ENCODE results near the gene ZBTB2. TPM values are rescaled to one million over a fixed set of nuclear protein-coding genes. Genes with fewer than 3 reads are reported as not detected.

The ZBTB2 gene
- total and polyA plus RNA-seq, 2 of the 4 experiments (the other 2 are of a cell fraction), result 11.8 to 17.7 TPM

GRCh38 chr6:151353795-151354194 is 37.6 kb downstream of the ZBTB2 start:
- Histone ChIP-seq H3K27ac (ENCODE audit: insufficient read depth, low read length) (no peak overlapping the region), H3K9ac (ENCODE audit: low read depth, low read length) (no peak overlapping the region), H4K91ac (ENCODE audit: insufficient read depth, low read depth, low read length) (no peak overlapping the region), H2BK20ac (ENCODE audit: low read depth, low read length) (no peak overlapping the region), H3K4ac (ENCODE audit: low read depth, low read length) (no peak overlapping the region), H3K4me3 (ENCODE audit: insufficient read depth, low read depth, low read length) (no peak overlapping the region), H3K56ac (ENCODE audit: extremely low read depth, insufficient read depth, low read length) (no peak overlapping the region), H2AK9ac (replicated peaks; ENCODE audit: low read depth, low read length, poor library complexity) (no peak overlapping the region), H3K36me3 (ENCODE audit: control insufficient read depth, insufficient read depth, low read length) (peaks cover 44% of the 10 kb centered on the region), H4K20me1 (ENCODE audit: insufficient read depth, low read length) (no peaks in the 10 kb centered on the region), H3K27me3 (ENCODE audit: control insufficient read depth, insufficient read depth, low read length) (no peaks in the 10 kb centered on the region), H3K18ac (ENCODE audit: low read depth, low read length) (no peak overlapping the region), H3K4me1 (ENCODE audit: control insufficient read depth, insufficient read depth, low read length) (no peaks in the 10 kb centered on the region), H3K23ac (ENCODE audit: low read depth, low read length) (no peak overlapping the region), H2AFZ (replicated peaks; ENCODE audit: low read length, poor library complexity) (no peak overlapping the region), H4K5ac (ENCODE audit: low read depth, low read length) (no peak overlapping the region), H2BK5ac (ENCODE audit: low read depth, low read length, poor library complexity, severe bottlenecking) (no peak overlapping the region), H3K4me2 (ENCODE audit: low read depth, low read length) (no peak overlapping the region), H2BK15ac (ENCODE audit: low read depth, low read length) (no peak overlapping the region), H3K79me1 (ENCODE audit: low read depth in 1 of 2, low read length in 2 of 2) (peaks cover 3 to 6% of the 10 kb centered on the region in 2 experiments; a peak in 1 of 4 replicates), H3K9me3 (ENCODE audit: control insufficient read depth, insufficient read depth, low read length) (no peaks in the 10 kb centered on the region), H3K14ac (replicated peaks; ENCODE audit: low read depth, low read length) (no peak overlapping the region), H4K8ac (ENCODE audit: low read depth in 2 of 2, low read length in 2 of 2) (no peak overlapping the region), H2BK120ac (ENCODE audit: low read depth, low read length) (no peak overlapping the region), H2AK5ac (ENCODE audit: low read depth, low read length) (no peak overlapping the region), H3K9me1 (ENCODE audit: insufficient read depth, low read length) (0 out of 2 replicates have a peak, but pooled peaks cover 6% of the 10 kb centered on the region)
- dilution Hi-C loops (cut with HindIII; ENCODE audit: low sequenced_read_pairs, unreplicated experiment) (no loop called here), intact Hi-C loops (cut with micrococcal nuclease) (no loop called here), in situ Hi-C loops (cut with MboI; ENCODE audit: low sequenced_read_pairs) (no loop called here)
- DNase-seq, result no peak
- ATAC-seq (ENCODE audit: low read depth), result no peak
- CTCF ChIA-PET, result no interaction called here
- BruUV-seq (replicated peaks), result no TSS peak
- POLR2A ChIA-PET (ENCODE audit: unreplicated experiment), result no interaction called here
- no CpG with 5 or more reads among the region's 10 CpGs for WGBS, 2 experiments (ENCODE audit: extremely low coverage in 2 of 2, insufficient read length in 1 of 2)
- TF ChIP-seq CEBPB (IDR thresholded peaks at IDR 0.05; ENCODE audit: low read depth, low read length) (no peak), ELK1 (IDR thresholded peaks at IDR 0.05; ENCODE audit: borderline replicate concordance, low read depth, low read length) (no peak), NFE2L2 (IDR thresholded peaks at IDR 0.05; ENCODE audit: low read depth, low read length) (no peak), RFX5 (IDR thresholded peaks at IDR 0.05; ENCODE audit: low read depth, low read length) (no peak), FOS (IDR thresholded peaks at IDR 0.05; ENCODE audit: low read depth, low read length) (no peak), SMC3 (IDR thresholded peaks at IDR 0.05; ENCODE audit: low read depth, low read length) (no peak), RAD21 (IDR thresholded peaks at IDR 0.05; ENCODE audit: low read length) (no peak), MXI1 (IDR thresholded peaks at IDR 0.05; ENCODE audit: borderline replicate concordance, low read depth, low read length) (no peak), POLR2A (IDR thresholded peaks at IDR 0.05; ENCODE audit: low read depth, low read length) (no peak)
- TF ChIP-seq, protein P1, sequence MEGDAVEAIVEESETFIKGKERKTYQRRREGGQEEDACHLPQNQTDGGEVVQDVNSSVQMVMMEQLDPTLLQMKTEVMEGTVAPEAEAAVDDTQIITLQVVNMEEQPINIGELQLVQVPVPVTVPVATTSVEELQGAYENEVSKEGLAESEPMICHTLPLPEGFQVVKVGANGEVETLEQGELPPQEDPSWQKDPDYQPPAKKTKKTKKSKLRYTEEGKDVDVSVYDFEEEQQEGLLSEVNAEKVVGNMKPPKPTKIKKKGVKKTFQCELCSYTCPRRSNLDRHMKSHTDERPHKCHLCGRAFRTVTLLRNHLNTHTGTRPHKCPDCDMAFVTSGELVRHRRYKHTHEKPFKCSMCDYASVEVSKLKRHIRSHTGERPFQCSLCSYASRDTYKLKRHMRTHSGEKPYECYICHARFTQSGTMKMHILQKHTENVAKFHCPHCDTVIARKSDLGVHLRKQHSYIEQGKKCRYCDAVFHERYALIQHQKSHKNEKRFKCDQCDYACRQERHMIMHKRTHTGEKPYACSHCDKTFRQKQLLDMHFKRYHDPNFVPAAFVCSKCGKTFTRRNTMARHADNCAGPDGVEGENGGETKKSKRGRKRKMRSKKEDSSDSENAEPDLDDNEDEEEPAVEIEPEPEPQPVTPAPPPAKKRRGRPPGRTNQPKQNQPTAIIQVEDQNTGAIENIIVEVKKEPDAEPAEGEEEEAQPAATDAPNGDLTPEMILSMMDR (conservative IDR thresholded peaks at IDR 0.05; ENCODE audit: low read depth, low read length), result no peak

Data from IMR-90 (cell line).